ENCODE measurements around the gene KRT16.
"Not testable (repeated sequence)": the region's sequence is repeated elsewhere in the genome, so short reads cannot be mapped to it uniquely, and the experiment has no call there.

DNA sequence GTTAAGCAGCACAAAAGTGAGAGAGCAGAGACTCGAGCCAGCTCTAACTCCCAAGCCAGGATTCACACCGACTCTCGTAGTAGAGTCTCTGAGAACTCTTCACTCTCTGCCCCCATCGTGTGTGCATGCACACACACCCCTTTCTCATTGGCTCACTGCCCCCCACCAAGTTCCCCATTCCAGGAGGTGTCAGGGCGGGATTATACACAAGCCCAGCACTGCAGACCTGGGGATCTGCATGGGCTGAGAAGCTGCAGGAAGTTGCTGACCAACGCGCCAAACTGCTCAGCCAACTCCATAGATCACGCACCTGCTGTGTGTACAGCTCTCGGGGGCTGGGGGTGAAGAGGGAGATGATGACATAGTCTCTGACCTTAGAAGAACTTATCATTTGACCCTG, 2.2 kb upstream of the KRT16 start:
- TF ChIP-seq STAT1 (conservative IDR thresholded peaks at IDR 0.05); CBX3 (IDR thresholded peaks at IDR 0.05; ENCODE audit: borderline replicate concordance, low read depth); NRF1 (conservative IDR thresholded peaks at IDR 0.05; ENCODE audit: low read depth, low read length); CREB1 (IDR thresholded peaks at IDR 0.05; ENCODE audit: low read depth); PKNOX1 (IDR thresholded peaks at IDR 0.05); RUNX3 (IDR thresholded peaks at IDR 0.05; ENCODE audit: low read length); BRCA1 (IDR thresholded peaks at IDR 0.05; ENCODE audit: low read depth, low read length); SIX5 (IDR thresholded peaks at IDR 0.05; ENCODE audit: low read depth, low read length, severe bottlenecking): not testable (repeated sequence)
- TF ChIP-seq, protein P1, sequence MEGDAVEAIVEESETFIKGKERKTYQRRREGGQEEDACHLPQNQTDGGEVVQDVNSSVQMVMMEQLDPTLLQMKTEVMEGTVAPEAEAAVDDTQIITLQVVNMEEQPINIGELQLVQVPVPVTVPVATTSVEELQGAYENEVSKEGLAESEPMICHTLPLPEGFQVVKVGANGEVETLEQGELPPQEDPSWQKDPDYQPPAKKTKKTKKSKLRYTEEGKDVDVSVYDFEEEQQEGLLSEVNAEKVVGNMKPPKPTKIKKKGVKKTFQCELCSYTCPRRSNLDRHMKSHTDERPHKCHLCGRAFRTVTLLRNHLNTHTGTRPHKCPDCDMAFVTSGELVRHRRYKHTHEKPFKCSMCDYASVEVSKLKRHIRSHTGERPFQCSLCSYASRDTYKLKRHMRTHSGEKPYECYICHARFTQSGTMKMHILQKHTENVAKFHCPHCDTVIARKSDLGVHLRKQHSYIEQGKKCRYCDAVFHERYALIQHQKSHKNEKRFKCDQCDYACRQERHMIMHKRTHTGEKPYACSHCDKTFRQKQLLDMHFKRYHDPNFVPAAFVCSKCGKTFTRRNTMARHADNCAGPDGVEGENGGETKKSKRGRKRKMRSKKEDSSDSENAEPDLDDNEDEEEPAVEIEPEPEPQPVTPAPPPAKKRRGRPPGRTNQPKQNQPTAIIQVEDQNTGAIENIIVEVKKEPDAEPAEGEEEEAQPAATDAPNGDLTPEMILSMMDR (IDR thresholded peaks at IDR 0.05 in 2 of 3, conservative IDR thresholded peaks at IDR 0.05 in 1 of 3; ENCODE audit: control insufficient read depth in 2 of 3, extremely low read depth in 1 of 3, insufficient read depth in 1 of 3, low read depth in 3 of 3, low read length in 3 of 3) = not testable (repeated sequence)
- TF ChIP-seq, protein P2, sequence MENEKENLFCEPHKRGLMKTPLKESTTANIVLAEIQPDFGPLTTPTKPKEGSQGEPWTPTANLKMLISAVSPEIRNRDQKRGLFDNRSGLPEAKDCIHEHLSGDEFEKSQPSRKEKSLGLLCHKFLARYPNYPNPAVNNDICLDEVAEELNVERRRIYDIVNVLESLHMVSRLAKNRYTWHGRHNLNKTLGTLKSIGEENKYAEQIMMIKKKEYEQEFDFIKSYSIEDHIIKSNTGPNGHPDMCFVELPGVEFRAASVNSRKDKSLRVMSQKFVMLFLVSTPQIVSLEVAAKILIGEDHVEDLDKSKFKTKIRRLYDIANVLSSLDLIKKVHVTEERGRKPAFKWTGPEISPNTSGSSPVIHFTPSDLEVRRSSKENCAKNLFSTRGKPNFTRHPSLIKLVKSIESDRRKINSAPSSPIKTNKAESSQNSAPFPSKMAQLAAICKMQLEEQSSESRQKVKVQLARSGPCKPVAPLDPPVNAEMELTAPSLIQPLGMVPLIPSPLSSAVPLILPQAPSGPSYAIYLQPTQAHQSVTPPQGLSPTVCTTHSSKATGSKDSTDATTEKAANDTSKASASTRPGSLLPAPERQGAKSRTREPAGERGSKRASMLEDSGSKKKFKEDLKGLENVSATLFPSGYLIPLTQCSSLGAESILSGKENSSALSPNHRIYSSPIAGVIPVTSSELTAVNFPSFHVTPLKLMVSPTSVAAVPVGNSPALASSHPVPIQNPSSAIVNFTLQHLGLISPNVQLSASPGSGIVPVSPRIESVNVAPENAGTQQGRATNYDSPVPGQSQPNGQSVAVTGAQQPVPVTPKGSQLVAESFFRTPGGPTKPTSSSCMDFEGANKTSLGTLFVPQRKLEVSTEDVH (IDR thresholded peaks at IDR 0.05; ENCODE audit: low read depth, partially characterized antibody) = not testable (repeated sequence)
- TF ChIP-seq, protein P3, sequence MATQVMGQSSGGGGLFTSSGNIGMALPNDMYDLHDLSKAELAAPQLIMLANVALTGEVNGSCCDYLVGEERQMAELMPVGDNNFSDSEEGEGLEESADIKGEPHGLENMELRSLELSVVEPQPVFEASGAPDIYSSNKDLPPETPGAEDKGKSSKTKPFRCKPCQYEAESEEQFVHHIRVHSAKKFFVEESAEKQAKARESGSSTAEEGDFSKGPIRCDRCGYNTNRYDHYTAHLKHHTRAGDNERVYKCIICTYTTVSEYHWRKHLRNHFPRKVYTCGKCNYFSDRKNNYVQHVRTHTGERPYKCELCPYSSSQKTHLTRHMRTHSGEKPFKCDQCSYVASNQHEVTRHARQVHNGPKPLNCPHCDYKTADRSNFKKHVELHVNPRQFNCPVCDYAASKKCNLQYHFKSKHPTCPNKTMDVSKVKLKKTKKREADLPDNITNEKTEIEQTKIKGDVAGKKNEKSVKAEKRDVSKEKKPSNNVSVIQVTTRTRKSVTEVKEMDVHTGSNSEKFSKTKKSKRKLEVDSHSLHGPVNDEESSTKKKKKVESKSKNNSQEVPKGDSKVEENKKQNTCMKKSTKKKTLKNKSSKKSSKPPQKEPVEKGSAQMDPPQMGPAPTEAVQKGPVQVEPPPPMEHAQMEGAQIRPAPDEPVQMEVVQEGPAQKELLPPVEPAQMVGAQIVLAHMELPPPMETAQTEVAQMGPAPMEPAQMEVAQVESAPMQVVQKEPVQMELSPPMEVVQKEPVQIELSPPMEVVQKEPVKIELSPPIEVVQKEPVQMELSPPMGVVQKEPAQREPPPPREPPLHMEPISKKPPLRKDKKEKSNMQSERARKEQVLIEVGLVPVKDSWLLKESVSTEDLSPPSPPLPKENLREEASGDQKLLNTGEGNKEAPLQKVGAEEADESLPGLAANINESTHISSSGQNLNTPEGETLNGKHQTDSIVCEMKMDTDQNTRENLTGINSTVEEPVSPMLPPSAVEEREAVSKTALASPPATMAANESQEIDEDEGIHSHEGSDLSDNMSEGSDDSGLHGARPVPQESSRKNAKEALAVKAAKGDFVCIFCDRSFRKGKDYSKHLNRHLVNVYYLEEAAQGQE (IDR thresholded peaks at IDR 0.05; ENCODE audit: low read depth, low read length) = not testable (repeated sequence)
